Fibroblast of gingiva (primary cell): ENCODE results near the gene ANK2.

Source experiments
- DNase-seq: peaks from one replicate; pipeline ENCODE4 v3.0.0-alpha.2; 2011; ENCODE audit warnings: low read depth

ANK2 gene

DNA sequence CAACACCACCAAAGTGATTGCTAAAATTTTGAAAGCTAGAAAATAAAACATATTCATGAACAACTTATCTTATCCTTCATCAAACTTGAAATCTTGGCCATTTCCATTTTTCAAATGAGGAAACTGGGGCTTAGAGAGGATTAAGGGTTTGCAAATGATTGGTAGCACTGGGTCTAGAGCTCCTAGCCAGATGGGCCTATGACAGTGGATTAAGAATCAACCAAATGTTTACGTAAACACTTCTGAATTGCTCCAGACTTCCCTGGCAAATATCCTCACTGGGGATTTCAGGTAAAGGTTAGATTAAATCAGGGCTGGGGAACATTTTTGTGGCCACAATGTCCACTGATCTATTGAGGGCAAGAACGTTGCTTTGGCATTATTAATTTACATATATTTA, 241.2 kb downstream of the ANK2 start:
- DNase-seq = no peak

DNA sequence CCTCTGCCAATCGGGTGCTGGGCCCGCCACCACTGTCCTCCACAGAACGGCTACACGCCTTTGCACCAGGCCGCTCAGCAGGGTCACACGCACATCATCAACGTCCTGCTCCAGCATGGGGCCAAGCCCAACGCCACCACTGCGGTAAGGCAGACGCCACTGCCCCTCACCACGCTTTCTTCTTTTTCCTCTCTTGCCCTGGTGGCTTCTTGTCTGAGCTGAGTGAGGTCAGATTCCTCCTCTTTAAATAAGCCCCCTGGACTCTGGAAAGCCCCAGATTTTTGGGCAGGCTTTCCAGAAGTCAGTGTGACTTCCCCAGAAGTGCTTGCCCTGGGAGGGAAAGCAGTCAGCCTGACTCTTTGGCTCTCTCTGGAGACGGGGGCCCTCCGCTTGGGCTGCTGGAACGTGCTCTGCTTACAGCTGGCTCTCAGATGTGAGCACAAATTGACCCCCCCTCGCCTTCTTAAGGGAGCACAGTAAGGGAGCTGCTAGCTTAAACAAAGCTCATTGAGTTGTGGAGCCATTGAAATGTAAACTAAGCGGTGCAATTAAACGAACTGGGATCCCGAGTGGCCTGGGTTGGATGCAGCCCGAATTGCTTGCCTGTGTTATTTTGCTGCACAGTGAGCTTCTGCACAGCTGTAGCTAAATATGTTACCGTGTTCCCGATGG, 243.1 kb downstream of the ANK2 start:
- DNase-seq = peak; percentile 79

DNA sequence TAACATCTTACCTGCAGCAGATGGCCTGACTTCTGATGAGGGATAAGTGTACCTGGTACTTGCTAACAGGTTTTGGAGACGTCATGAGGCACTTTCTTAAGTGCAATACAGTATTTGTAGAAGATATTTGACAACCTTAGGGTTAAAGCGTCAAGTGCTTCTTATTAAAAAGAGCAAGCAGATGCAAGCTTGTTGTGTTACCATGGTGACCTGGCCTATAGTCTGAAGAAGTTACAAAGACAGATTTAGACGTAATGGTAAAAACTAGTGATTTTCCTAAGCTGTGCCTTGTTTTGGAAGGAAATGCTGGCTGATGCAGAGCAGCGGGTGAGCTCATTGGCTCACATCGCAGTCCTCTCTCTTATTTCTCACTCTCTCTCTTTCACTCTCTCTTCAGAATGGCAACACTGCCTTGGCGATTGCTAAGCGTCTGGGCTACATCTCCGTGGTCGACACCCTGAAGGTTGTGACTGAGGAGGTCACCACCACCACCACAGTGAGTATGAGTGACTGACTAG, 243.6 kb downstream of the ANK2 start:
- peak; percentile 83 for DNase-seq

DNA sequence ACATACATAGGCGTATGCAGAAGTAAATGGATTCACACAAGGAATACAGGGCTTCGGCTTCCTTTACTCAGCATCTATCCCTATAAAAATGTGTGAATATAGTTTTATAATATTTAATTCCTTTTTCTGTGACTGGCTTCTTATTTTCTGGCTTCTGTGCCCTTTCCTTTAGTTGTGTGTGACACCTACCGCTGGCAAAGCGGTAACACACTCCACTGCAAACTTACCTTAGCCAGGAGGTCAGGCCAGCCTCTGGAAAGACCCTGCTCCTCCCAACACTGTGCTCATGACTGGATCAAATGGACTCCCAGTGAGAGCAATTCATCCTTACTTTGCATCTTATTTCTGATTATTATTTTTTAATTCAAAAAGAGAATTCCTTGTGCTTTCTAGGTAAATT, 244.2 kb downstream of the ANK2 start:
- DNase-seq = no peak

DNA sequence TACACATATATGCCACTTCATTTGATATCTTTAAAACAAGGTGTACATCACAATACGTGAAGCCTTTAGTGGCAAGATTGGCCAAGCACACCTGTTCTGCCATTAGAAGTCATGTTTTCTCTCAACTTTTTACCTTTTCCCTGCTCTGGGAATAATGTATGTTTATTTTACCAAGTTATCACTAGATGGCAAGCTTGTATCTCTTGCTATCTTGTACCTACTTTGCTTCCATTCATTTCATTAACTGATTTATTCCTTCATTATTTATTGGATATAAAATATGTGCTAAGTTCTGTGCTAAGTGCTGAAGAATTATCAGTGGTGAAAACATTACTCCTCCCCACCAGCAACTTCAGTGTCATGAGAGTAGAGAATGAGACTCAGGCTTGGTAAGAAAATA, 245.5 kb downstream of the ANK2 start:
- no peak for DNase-seq

DNA sequence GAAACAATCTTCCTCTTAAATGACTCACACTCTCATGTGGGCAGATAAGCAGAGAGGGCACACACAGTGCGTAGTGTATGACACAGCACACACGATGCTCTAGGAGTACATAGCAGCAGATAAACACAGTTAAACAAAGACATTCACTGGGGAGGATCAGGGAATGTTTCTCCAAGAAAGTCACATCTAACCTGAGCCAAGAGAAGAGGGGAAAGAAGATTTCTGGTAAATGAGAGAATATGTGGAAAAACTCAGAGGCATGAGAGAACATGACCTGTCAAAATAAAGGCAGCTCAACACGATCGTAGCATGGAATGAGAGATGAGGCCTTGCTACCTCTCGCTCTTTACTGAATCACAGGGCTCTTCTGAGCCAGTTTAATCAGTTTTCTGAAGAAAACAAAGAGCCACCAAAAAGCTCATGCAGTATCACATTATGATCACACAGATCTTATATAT, 251.0 kb downstream of the ANK2 start:
- peak; percentile 80 for DNase-seq

DNA sequence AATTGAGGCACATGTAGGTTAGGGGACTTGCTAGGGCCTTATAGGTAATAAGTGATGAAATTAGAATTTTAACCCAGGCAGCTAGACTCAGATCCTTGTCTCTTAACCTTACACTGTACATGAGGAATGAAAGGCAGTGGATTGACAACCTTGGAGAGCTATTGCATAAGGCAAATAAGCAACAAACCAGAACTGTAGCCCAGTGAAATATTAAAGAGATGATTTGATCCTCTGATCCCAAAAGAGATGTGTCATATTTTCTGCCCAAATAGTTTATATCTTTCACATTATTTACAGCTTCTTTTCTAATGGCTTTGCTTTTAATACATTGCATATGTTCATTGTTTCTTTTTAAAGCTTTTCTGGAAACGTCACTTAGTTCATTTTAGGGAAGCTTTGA, 252.6 kb downstream of the ANK2 start:
- DNase-seq = no peak

DNA sequence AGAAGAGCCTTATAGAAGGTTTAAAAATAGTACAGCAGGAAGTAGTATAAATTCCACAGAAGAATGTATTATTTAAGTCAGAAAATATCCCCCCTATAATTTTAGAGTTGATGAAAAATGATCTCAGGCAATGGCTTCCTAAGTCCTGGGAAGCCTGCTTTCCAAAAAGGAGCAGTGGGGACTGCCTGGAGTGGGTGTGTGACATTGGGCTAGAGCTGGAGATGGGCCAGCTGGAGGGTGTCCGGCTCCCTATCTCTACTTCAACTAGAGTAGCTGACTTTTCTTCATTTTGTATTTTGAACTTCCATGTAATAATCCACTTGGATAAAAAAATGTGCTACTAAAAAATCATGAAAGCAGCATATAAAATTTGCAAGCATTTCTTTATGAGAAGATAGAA, 253.9 kb downstream of the ANK2 start:
- DNase-seq = no peak

DNA sequence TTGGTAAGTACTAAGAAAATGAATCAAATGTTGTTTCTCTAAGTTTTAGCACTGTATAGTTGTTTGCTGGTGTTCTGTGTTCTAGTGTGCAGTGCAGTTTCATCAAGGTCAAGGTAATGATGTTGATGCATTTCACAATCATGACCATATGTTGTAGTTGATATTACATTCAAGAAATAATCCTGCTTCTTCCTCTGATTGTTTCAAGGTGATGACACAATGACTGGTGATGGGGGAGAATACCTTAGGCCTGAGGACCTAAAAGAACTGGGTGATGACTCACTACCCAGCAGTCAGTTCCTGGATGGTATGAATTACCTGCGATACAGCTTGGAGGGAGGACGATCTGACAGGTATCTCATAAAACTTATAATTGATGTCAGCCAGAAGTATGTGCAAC, 261.6 kb downstream of the ANK2 start:
- no peak for DNase-seq

DNA sequence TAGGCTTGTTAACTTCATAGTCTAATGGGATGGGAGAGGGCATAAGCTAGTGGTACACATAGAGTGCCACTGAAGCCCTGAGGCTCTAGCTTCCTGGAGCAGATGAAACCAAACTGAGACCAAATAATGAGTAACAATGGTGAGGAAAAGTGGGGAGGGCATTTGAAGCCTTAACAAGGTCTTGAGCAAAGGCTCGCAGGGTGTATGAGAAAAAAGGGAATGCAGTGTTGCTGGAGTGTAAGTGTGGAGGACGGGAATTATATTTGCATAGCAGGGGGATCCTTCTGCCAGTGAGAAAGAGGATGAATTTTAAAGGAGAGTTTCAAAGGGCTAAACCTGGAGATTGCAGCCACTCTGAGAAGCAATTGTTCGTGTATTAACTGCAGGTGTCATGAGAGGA, 263.1 kb downstream of the ANK2 start:
- no peak for DNase-seq

DNA sequence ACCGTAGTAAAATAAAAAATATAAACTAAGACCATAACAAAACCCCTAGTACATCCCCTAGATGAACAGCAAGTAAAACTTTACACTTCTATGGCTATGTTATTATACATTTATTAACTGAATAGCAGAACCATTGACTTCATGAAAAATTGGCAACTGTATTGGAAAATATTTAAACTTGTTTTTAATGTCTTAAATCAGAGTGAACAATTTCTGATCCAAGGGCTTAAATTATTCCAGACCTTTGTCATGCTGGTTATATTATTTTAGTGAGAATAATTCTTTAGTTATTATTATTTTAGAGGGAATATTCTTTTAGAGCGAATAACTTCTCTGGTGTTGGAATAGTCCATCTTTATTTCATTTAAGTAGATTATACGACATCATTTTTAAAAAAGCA, 265.0 kb downstream of the ANK2 start:
- no peak for DNase-seq

DNA sequence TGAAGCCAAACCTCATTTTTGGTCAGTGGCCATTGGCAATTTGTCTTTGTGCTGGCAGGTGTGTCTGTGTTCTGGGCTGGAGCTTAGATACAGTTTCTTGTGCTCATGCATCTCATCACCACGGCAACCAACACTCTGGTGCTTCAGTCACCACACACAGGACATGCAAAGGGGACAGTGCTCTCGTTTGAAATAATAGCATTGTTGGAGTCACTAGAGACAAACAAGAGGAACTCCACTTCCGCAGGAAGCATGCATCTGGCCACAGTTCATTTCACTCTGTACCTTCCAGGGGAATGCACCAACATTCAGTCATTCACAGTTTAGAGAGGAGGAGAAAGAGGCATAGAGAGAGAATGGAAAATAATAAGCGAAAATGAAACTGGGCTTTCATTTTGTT, 267.4 kb downstream of the ANK2 start:
- DNase-seq = no peak

DNA sequence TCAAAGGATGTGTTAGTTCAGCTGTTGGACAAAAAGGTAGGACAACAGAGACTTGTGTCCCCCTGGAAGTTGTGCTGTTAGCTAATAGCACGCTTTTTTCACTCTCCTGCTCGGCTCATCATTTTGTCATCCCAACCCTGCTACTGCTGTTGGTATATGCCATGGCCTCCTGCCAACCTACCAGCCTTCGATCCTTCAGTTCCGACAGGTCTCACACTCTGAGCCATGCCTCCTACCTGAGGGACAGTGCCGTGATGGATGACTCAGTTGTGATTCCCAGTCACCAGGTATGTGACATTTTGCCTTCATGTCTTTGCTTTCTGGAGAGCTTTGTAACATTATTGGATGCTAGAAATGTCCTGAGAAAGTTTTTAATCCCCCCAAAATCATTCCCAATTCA, 268.1 kb downstream of the ANK2 start:
- DNase-seq = no peak

DNA sequence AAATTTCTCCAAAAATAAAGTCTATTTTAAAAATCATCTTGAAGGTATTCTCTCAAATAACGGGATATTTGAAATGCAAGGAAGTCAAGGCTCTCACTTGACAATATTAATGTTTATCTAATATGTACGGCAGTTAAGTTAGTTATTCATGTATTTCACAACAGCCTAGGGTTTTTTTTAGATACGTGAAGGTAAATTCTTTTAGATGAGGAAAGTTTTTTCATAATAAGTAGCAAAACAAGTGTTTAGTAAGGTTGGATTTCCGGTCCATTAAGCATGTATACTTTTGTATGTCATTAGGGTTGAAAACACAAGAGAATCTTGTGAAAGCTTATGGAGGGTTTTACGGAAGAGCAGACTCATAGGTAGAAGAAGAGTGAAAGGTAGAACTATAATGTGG, 273.3 kb downstream of the ANK2 start:
- no peak for DNase-seq

DNA sequence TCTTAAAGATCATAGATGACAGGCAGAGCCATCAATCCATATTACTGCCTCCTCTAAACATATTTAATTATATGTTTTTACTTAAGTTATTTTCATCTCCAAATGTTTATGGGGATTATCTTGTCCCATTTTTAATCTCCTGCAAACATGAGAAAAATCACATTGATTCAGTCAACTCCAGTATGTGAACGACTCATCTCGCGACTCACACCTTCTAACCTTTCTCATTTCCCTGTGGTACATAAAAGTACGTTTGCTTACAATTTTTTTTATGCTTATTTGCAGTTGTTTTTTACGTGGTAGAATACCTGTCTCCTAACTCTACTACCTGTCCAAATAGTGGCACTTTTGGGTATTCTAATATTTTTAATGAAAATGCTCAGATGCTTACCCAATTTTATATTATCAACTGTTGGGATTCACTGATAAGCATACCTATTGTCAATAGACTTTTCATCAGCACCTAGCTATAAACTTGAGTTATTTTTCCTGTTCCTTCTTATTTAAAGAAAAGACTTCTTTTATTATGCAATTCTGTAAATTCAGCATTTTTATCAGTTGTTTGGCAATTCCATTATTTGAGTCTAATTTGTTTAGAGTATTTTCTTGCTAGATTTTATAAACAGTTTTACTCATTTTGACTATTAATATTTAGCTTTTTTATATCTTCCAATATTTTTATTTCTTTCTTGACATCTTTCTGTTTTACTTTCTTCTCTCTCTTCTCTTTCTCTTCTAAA, 276.6 kb downstream of the ANK2 start:
- no peak for DNase-seq

DNA sequence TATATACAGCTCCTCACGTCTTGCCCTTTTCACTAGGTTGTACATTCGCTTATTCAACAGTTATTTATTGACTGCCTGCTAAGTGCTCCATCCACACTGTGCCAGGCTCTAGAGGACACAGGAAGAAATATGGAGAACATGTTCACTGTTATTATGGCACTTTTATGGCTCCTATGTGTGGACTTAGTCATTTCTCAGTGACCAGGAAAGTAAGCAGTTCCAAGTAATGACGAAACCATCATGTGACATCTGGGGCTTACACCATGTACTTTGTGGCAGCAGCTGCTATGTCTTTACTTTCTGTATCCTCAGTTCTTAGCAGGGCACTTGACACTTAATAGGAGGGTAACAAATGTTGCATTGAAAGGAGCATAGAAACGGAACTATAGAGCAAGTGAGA, 278.0 kb downstream of the ANK2 start:
- peak; percentile 51 for DNase-seq

DNA sequence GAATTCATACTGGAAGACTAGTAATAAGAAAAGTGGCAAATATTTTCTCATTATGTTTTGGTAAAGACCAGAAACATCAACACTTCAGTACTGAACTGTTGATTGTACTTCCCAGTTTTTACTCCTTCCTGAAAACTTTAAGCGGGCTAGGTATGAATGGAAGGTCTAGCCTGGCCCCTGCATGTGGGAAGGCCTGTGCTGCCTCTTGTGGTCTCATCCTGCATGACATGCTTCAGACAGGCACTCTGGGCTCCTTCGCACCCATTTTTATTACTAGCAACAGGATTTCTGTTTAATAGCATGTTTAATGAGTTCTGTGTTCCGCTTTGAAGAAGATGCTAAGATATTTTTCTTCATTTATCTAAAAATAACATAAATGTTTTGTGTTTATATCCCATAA, 279.1 kb downstream of the ANK2 start:
- DNase-seq = no peak

DNA sequence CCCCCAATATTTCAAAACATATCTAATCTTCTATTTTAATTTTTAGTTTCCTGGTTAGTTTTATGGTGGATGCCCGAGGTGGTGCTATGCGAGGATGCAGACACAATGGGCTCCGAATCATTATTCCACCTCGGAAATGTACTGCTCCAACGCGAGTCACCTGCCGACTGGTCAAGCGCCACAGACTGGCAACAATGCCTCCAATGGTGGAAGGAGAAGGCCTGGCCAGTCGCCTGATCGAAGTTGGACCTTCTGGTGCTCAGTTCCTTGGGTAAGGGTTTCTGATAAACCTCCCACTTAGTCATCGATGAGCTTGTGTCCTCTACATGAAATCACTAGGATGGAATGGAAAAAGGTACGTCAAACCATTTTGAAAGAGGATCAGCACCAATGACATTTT, 280.7 kb downstream of the ANK2 start:
- DNase-seq = no peak

DNA sequence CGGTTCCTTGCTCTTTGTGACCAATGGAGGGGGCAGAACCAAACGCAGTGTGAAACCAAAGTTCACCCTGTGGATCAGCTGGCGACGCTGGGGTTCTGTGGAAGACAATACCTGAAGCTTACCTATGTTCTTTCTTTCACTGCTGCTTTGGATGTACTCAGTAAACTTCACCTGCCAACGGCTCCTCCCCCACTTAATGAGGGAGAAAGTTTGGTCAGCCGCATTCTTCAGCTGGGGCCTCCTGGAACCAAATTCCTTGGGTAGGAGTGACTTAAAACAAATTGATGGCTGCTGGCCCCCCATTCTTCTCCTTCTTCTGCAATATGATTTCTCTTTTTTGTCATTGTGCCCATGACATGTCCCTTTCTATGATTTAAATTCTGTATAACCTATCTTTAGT, 282.4 kb downstream of the ANK2 start:
- no peak for DNase-seq

DNA sequence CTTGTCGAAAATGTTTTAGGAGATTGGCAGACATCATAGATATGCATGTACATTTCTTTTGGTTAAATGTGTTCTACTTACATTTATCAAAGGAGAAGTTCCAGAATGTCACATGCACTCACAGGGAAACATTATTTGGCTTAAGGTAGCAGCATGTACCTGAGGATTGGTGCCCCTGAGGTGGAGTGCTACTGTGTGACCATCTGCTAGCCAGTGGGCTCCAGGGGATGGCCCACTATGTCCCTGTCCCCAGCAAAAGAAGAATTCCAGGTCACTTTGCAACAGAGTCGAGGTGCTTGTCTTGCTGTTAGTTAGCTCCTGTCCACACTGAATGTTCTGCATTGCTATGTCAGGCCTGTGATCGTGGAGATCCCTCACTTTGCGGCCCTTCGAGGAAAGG, 283.2 kb downstream of the ANK2 start:
- no peak for DNase-seq

DNA sequence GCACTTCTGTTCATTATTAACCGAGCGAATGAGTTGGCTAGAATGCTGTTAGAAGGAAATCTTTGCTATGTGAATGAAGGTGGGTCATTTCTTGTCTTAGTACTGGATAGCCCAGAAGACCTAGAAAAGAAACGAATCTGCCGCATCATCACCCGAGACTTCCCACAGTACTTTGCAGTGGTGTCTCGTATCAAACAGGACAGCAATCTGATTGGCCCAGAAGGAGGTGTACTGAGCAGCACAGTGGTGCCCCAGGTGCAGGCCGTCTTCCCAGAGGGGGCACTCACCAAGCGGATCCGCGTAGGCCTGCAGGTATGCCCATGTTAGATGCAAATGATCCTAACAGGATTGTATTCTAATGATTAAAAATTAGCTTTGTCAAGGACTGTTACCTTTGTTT, 286.3 kb downstream of the ANK2 start:
- DNase-seq = no peak

DNA sequence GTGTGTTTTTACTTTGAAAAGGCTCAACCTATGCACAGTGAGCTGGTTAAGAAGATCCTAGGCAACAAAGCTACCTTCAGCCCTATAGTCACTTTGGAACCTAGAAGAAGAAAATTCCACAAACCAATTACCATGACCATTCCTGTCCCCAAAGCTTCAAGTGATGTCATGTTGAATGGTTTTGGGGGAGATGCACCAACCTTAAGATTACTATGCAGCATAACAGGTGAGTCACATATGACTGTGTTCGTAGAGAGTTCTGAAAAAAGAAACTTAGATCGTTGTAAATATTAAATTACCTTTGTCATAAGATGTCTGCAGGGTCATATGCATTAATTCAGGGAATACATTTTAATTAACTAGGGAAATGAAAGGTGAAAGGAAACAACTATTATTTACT, 287.1 kb downstream of the ANK2 start:
- no peak for DNase-seq

DNA sequence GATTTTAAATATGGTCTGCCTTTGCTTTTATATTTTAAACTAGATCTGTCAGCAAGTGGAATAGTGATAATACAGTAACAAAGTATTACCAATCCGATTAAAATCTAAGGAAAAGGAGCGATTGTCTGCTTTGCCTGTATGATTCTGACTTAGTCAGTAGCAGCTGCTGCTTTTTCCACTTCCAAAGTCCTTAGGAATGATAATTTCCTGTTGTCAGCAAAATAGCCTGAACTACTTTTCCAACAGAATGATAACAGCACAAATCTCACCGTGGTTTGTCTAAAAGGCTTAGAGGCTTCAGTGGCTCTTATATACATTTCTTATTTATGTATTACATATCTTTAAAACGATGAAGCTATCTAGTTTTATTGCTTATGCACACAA, 290.0 kb downstream of the ANK2 start:
- no peak for DNase-seq

DNA sequence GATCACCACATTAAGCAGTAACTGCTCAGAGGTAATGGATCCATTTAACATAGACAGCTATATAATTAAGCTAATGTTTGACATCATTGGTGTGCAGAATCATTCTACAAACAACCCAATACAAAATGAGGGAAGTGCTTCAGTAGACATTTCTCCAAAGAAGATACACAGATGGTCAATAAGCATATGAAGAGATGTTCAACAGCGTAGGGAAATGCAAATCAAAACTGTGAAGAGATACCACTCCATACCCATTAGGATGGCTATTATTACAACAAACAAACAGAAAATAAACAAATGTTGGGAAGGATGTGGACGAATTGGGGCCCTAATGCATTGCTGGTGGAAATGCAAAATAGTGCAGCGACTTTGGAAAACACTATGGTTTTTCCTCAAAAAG, 294.6 kb downstream of the ANK2 start:
- no peak for DNase-seq
